Activated T-cell treated with anti-CD3 and anti-CD28 coated beads, Interleukin-2, amount 50 U/mL, for 4 hours (primary cell): Measurements from ENCODE around the gene KIAA0408. TPM values are rescaled to one million over a fixed set of nuclear protein-coding genes. Genes with fewer than 3 reads are reported as not detected.
"Not testable (repeated sequence)": the region's sequence is repeated elsewhere in the genome, so short reads cannot be mapped to it uniquely, and the experiment has no call there.

Source experiments
- ATAC-seq, 2 donors: fragments of 200-7000 bp; cut with Tn5 transposase; one replicate each; pipeline ENCODE4 v1.10.0; 2021
- DNase-seq: peaks from one replicate; pipeline ENCODE4 v3.0.0-alpha.2; 2020
- H3K27me3 Mint-ChIP-seq: one replicate; pipeline ENCODE4 v1.8.0; 2021; ENCODE audit warnings: low read depth, mixed read lengths
- H3K36me3 Mint-ChIP-seq: one replicate; pipeline ENCODE4 v1.8.0; 2022; ENCODE audit warnings: mixed read lengths; ENCODE audit not compliant: insufficient read depth
- H3K4me1 Mint-ChIP-seq: one replicate; pipeline ENCODE4 v1.8.0; 2021; ENCODE audit warnings: low read depth, mixed read lengths
- H3K4me3 Mint-ChIP-seq: one replicate; pipeline ENCODE4 v1.8.0; 2021; ENCODE audit warnings: mild to moderate bottlenecking, moderate library complexity, mixed read lengths
- H3K9me3 Mint-ChIP-seq: one replicate; pipeline ENCODE4 v1.8.0; 2021; ENCODE audit warnings: mixed read lengths
- total RNA-seq, 3 donors: library from RNA; stranded (reverse); gene quantifications; one replicate each; pipeline ENCODE4 v1.2.1, GENCODE V29; 2021

The KIAA0408 gene
- total RNA-seq, 3 donors from 2014 or later: 1.6 to 3.0 (median 1.6) TPM

DNA sequence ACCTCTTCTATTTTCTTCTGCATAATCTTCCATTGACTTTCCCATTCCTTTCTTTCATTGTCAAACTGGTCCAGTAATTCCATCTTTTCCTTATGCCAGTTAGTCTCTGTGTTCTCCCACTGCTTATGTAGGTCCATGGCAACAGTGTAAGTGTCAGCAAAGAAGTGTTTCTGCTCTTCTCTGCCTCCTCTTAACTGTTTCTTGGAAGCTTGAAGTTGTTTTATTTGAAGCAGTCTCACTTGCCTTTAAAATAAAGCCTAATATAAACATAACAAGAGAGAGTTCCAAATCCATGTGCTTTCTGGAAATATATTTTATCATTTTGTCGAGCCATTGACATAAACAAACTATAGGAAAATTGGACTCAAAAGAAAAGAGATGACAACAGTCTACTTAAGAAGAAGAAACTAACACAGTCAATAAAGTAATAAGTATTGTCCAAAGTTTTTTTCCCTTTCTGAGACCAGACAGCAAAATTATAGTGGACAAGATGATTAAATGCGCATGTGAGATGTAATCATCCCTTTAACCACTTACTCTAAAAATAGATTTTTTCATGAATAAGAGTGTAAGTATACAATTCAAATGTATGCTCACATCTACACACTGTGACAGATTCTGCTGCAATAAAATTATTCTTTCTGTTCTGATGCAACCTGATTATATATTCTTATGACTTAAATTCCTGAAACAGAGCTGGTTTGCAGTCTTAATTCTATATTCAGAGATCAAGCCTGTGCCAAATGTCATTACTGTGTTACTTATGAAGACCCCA lies 5.2 kb downstream of the KIAA0408 start:
- no peak for ATAC-seq
- Mint-ChIP-seq H3K9me3 (no peaks in the 10 kb centered on the region), H3K27me3 (no peaks in the 10 kb centered on the region)

DNA sequence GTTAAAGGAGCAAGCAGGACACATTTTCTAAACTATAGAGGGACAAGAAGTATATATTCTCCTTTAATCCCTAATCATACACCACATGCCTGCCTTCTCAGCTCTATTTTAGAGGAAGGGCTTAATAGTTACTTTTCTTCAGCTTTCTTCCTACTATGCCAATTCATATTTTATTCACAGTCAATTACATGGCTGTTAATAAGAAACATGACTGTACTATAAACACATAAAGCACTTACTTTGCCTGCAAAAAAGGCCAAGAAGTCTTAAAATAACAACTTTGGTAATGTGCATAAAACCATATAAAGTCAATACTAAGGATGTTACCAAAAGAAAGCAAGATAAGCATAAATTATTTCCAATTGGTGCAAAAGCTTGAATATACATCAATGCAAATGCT lies 6.4 kb downstream of the KIAA0408 start:
- Mint-ChIP-seq H3K4me3 (no peak overlapping the region), H3K4me1 (no peaks in the 10 kb centered on the region), H3K9me3 (no peaks in the 10 kb centered on the region), H3K36me3 (peaks cover 15% of the 10 kb centered on the region), H3K27me3 (no peaks in the 10 kb centered on the region)
- DNase-seq: no peak
- no peak for ATAC-seq

More for the DNA sequence above, 5.2 kb downstream of the KIAA0408 start:
- Mint-ChIP-seq H3K4me3 (no peak overlapping the region), H3K36me3 (peaks cover 11% of the 10 kb centered on the region), H3K4me1 (no peaks in the 10 kb centered on the region)
- no peak for DNase-seq

- no peak for DNase-seq
- no peak for ATAC-seq
- no peaks in the 10 kb centered on the region for H3K9me3 Mint-ChIP-seq
- peaks cover 20% of the 10 kb centered on the region for H3K36me3 Mint-ChIP-seq
- peaks cover under 1% of the 10 kb centered on the region for H3K4me1 Mint-ChIP-seq
- H3K27me3 Mint-ChIP-seq: no peaks in the 10 kb centered on the region
- no peak overlapping the region for H3K4me3 Mint-ChIP-seq
Observed at GRCh38 chr6:127451388-127451787, 7.8 kb downstream of the KIAA0408 start.

DNA sequence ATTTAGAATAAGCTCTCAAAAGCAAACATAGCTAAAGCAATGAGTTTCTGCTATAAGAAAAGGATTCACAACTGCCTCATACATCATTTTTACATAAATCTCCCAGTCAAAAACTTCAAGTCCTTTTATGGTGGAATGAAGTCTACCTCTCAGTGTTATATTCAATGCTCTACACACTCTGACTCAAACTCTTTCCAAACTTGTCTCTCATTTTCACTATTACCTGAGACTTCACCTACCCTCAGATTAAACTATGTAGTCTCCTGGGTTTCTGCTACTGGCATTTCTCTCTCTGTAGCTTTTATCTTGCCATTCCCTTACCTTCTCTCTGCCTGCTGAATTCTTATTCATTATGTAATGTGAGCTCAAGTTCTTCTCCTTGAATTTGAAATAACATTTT lies 11.4 kb downstream of the KIAA0408 start:
- peaks cover 2% of the 10 kb centered on the region for H3K4me1 Mint-ChIP-seq
- no peak for ATAC-seq
- H3K36me3 Mint-ChIP-seq: peaks cover 22% of the 10 kb centered on the region
- DNase-seq: no peak
- no peaks in the 10 kb centered on the region for H3K27me3 Mint-ChIP-seq
- no peak overlapping the region for H3K4me3 Mint-ChIP-seq
- H3K9me3 Mint-ChIP-seq: no peaks in the 10 kb centered on the region

DNA sequence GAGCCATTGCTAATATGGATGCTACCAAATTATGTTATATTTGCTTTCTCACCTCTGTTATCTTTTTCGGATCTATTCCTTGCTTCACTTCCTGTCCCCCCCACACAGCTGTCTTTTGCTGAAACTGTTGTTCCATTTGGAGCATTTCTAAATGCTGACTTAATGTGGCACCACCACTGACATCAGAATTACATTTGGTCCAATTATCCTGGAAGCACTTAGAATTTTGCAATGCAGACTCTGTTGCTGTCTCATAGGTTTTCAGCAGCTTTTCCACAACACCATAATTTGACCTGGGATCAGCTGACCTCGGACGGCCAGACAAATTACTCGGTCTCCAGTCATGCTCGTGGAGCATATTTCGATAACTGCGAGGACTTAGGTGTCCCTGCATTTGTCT lies 12.8 kb downstream of the KIAA0408 start:
- no peaks in the 10 kb centered on the region for H3K9me3 Mint-ChIP-seq
- ATAC-seq: no peak
- no peak overlapping the region for H3K4me3 Mint-ChIP-seq
- peaks cover 2% of the 10 kb centered on the region for H3K4me1 Mint-ChIP-seq
- H3K27me3 Mint-ChIP-seq: no peaks in the 10 kb centered on the region
- peaks cover 22% of the 10 kb centered on the region for H3K36me3 Mint-ChIP-seq
- DNase-seq: no peak

GRCh38 chr6:127441881-127442280 lies 17.3 kb downstream of the KIAA0408 start:
- Mint-ChIP-seq H3K4me3 (no peak overlapping the region), H3K9me3 (no peaks in the 10 kb centered on the region), H3K36me3 (peaks cover 6% of the 10 kb centered on the region), H3K4me1 (peaks cover 2% of the 10 kb centered on the region), H3K27me3 (no peaks in the 10 kb centered on the region)
- ATAC-seq (no peak), DNase-seq (no peak)

DNA sequence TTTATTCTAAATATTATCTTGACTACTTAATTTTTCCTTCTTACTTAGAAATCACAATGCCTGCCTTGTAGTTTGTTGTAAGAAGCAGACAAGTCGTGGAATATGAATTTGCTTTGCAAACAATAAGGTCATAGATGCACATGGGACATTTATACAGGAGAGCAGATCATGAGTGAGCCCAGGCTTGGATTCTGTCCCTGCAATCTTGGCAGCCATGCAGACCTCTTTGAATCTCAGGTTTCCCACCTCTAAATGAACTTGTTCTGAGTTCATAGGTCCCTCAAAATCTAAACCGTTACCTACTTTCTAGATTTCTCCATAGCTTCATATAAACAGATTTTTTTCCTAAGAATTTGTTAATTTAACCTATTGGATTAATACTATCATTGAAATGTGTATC lies 19.5 kb downstream of the KIAA0408 start:
- ATAC-seq (no peak), DNase-seq (no peak)
- Mint-ChIP-seq H3K4me3 (no peak overlapping the region), H3K27me3 (peaks cover 4% of the 10 kb centered on the region), H3K4me1 (no peaks in the 10 kb centered on the region), H3K36me3 (no peaks in the 10 kb centered on the region), H3K9me3 (no peaks in the 10 kb centered on the region)

GRCh38 chr6:127436578-127437110 lies 22.5 kb downstream of the KIAA0408 start:
- no peak overlapping the region for H3K4me3 Mint-ChIP-seq
- no peaks in the 10 kb centered on the region for H3K4me1 Mint-ChIP-seq
- no peaks in the 10 kb centered on the region for H3K36me3 Mint-ChIP-seq
- ATAC-seq: no peak
- DNase-seq: no peak
- peaks cover 4% of the 10 kb centered on the region for H3K27me3 Mint-ChIP-seq
- H3K9me3 Mint-ChIP-seq: no peaks in the 10 kb centered on the region

DNA sequence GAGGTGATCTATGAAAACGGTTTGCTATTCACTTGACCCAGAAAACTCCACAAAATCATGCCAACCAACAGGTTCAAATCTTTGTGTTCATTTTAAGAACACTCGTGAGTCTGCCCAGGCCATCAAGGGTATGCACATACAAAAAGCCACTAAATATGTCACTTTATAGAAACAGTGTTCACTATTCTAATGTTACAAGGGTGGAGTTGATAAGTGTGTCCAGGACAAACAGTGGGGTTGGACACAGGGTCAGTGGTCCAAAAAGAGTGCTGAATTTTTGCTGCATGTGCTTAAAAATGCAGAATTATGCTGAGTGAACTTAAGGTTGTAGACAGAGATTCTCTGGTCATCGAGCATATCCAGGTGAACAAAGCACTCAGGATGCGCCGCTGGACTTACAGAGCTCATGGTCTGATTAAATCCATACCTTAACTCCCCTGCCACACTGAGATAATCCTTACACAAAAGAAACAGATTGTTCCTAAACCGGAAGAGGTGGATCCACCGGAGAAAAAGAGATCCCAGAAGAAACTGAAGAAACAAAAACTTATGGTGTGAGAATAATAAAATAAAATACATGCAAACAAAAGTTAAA lies 23.5 kb downstream of the KIAA0408 start:
- no peaks in the 10 kb centered on the region for H3K4me1 Mint-ChIP-seq
- no peak overlapping the region for H3K4me3 Mint-ChIP-seq
- peaks cover 4% of the 10 kb centered on the region for H3K27me3 Mint-ChIP-seq
- no peaks in the 10 kb centered on the region for H3K36me3 Mint-ChIP-seq
- DNase-seq: no peak
- ATAC-seq: no peak
- no peaks in the 10 kb centered on the region for H3K9me3 Mint-ChIP-seq

DNA sequence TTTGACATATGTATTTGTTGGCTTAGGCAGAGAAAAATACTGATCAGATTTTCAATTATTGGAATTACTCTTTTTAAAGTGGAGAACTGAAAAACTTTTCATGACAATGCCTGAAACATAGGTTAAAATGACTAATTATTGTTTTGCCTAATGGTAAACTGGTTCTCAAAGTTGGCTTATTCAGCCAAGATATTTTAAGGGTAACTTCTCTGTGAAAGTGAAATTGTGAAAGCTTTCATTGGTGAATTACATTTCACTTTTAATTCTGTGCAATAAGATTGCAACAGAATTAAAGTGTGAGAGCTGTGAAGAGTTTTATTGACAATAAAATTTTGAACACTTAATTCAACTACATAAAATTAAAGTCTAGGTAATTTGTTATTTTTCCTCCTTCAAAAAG lies 24.5 kb downstream of the KIAA0408 start:
- no peaks in the 10 kb centered on the region for H3K36me3 Mint-ChIP-seq
- no peaks in the 10 kb centered on the region for H3K9me3 Mint-ChIP-seq
- H3K27me3 Mint-ChIP-seq: peaks cover 4% of the 10 kb centered on the region
- H3K4me1 Mint-ChIP-seq: no peaks in the 10 kb centered on the region
- no peak for ATAC-seq
- no peak for DNase-seq
- no peak overlapping the region for H3K4me3 Mint-ChIP-seq

GRCh38 chr6:127428562-127428961 lies 30.6 kb downstream of the KIAA0408 start:
- DNase-seq, H3K4me3 Mint-ChIP-seq, H3K4me1 Mint-ChIP-seq, ATAC-seq, H3K27me3 Mint-ChIP-seq, H3K36me3 Mint-ChIP-seq: not testable (repeated sequence)
- peaks cover 11% of the 10 kb centered on the region for H3K9me3 Mint-ChIP-seq

GRCh38 chr6:127423921-127424320 lies 35.3 kb downstream of the KIAA0408 start:
- no peak for ATAC-seq
- no peak for DNase-seq
- Mint-ChIP-seq H3K4me1 (peaks cover 19% of the 10 kb centered on the region), H3K36me3 (no peaks in the 10 kb centered on the region), H3K9me3 (peaks cover 9% of the 10 kb centered on the region), H3K4me3 (no peak overlapping the region), H3K27me3 (no peaks in the 10 kb centered on the region)

DNA sequence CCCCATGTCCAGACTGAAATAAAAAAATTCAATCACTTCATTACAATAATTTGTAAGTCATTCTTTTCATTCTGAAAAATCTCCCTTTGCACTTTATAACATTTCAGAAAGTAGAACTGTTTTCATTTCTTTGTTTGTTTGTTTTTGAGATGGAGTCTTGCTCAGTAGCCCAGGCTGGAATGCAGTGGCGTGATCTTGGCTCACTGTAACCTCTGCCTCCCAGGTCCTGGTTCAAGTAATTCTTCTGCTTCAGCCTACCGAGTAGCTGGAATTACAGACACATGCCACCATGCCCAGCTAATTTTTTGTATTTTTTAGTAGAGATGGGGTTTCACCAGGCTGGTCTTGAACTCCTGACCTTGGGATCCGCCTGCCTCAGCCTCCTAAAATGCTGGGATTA lies 38.0 kb downstream of the KIAA0408 start:
- H3K36me3 Mint-ChIP-seq, DNase-seq, H3K4me3 Mint-ChIP-seq, H3K9me3 Mint-ChIP-seq, H3K27me3 Mint-ChIP-seq, ATAC-seq: not testable (repeated sequence)
- peaks cover 19% of the 10 kb centered on the region for H3K4me1 Mint-ChIP-seq

DNA sequence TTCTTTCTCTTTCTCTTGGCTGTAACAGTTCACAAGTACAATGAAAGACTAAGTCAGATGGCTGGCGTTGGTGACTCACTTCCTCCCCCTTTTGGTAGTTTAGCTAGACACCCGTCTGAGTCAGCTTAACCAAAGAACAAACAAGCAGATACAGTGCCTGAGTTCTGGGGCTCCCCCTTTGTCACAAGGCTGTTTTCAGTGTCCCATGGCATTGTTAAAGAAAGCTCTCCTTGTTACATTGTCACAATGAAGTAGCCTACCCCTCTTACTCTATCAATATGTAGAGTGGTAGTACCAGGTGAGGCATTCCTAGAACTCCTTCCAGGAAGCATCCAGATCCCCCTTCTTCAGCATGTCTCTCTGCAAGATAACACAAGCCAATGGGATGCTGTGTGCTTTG lies 38.6 kb downstream of the KIAA0408 start:
- peaks cover 4% of the 10 kb centered on the region for H3K27me3 Mint-ChIP-seq
- peak overlapping the region; percentile 50 for H3K4me3 Mint-ChIP-seq
- peaks cover 19% of the 10 kb centered on the region for H3K4me1 Mint-ChIP-seq

DNA sequence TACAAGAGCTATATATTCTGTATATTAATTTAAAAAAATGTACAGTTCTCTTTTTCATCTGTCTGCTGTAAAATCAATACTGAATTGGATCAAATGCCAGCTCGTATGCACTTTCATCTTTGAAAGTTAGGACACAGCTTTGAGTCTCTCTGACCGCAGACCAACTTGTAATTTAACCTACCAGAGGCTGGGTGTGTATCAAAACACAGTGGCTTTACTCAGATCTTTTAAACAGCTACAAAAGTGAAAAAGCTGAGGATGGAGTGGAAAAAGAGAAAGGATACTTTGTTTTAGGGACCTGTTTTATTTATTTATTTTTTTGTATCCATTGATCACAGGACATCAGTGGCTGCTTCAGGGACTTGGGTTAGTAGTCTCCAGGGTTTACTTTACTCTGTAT lies 44.1 kb downstream of the KIAA0408 start:
- Mint-ChIP-seq H3K36me3 (no peaks in the 10 kb centered on the region), H3K4me3 (no peak overlapping the region), H3K4me1 (peaks cover 4% of the 10 kb centered on the region), H3K9me3 (no peaks in the 10 kb centered on the region), H3K27me3 (peaks cover 7% of the 10 kb centered on the region)
- no peak for ATAC-seq
- DNase-seq: no peak

More for the DNA sequence above, 38.6 kb downstream of the KIAA0408 start:
- DNase-seq: peak; percentile 66
- no peaks in the 10 kb centered on the region for H3K9me3 Mint-ChIP-seq
- H3K36me3 Mint-ChIP-seq: no peaks in the 10 kb centered on the region
- ATAC-seq: peak; percentile 100
